Stimulated activated CD4-positive, alpha-beta T cell treated with anti-CD3 and anti-CD28 coated beads, Interleukin-15, amount 100 ng/mL, for 24 hours (primary cell): ENCODE measurements around the gene SELPLG.
"Not testable (repeated sequence)": the region's sequence is repeated elsewhere in the genome, so short reads cannot be mapped to it uniquely, and the experiment has no call there.

Experiments
- DNase-seq: peaks from one replicate; pipeline ENCODE4 v3.0.0-alpha.2; 2020

The SELPLG gene

GRCh38 chr12:108654622-108655021, 20.9 kb upstream of the SELPLG start:
- DNase-seq: not testable (repeated sequence)

GRCh38 chr12:108653922-108654321, 20.2 kb upstream of the SELPLG start:
- no peak for DNase-seq

GRCh38 chr12:108653082-108653516, 19.4 kb upstream of the SELPLG start:
- no peak for DNase-seq

- no peak for DNase-seq
Observed at GRCh38 chr12:108650083-108650482, 16.4 kb upstream of the SELPLG start.

GRCh38 chr12:108649669-108650068, 16.0 kb upstream of the SELPLG start:
- no peak for DNase-seq

- DNase-seq: no peak
Observed at GRCh38 chr12:108649126-108649525, 15.4 kb upstream of the SELPLG start.

- no peak for DNase-seq
Observed at GRCh38 chr12:108648371-108648770, 14.7 kb upstream of the SELPLG start.

GRCh38 chr12:108647585-108648287, 14.0 kb upstream of the SELPLG start:
- no peak for DNase-seq

GRCh38 chr12:108646600-108647579, 13.2 kb upstream of the SELPLG start:
- DNase-seq: no peak

GRCh38 chr12:108645686-108646599, 12.2 kb upstream of the SELPLG start:
- no peak for DNase-seq

GRCh38 chr12:108644811-108645120, 11.1 kb upstream of the SELPLG start:
- no peak for DNase-seq

GRCh38 chr12:108643941-108644810, 10.5 kb upstream of the SELPLG start:
- no peak for DNase-seq

GRCh38 chr12:108642899-108643654, 9.4 kb upstream of the SELPLG start:
- DNase-seq: no peak

GRCh38 chr12:108642269-108642870, 8.7 kb upstream of the SELPLG start:
- DNase-seq: no peak

- DNase-seq: no peak
Observed at GRCh38 chr12:108641446-108642268, 8.0 kb upstream of the SELPLG start.

GRCh38 chr12:108640802-108641445, 7.2 kb upstream of the SELPLG start:
- no peak for DNase-seq

- no peak for DNase-seq
Observed at GRCh38 chr12:108638997-108639822, 5.5 kb upstream of the SELPLG start.

- no peak for DNase-seq
Observed at GRCh38 chr12:108638141-108638827, 4.6 kb upstream of the SELPLG start.
